T-helper 17 cell (primary cell): ENCODE data around the gene METTL25B. TPM values are rescaled to one million over a fixed set of nuclear protein-coding genes. Genes with fewer than 3 reads are reported as not detected.

ENCODE experiments used
- ATAC-seq: fragments of 150-1000 bp; cut with Tn5 transposase; 2 replicates; pipeline ENCODE4 v1.10.0; 2021; ENCODE audit warnings: mild to moderate bottlenecking, moderate library complexity
- DNase-seq, 3 donors: peaks; one replicate each; pipeline versions ENCODE4 v3.0.0 to v3.0.0-alpha.2; 2020 to 2021
- H3K9me3 ChIP-seq: one replicate; pipeline ENCODE4 v1.7.0; 2013; ENCODE audit warnings: low read length, mild to moderate bottlenecking; ENCODE audit not compliant: control insufficient read depth, poor library complexity, severe bottlenecking
- H3K27ac Mint-ChIP-seq: one replicate; pipeline ENCODE4 v1.8.0; 2022; ENCODE audit warnings: mild to moderate bottlenecking, moderate library complexity, mixed read lengths
- H3K27me3 Mint-ChIP-seq: one replicate; pipeline ENCODE4 v1.8.0; 2022; ENCODE audit warnings: mixed read lengths
- H3K36me3 Mint-ChIP-seq: one replicate; pipeline ENCODE4 v1.8.0; 2022; ENCODE audit warnings: low read depth, mixed read lengths
- H3K4me1 Mint-ChIP-seq: one replicate; pipeline ENCODE4 v1.8.0; 2022; ENCODE audit warnings: mild to moderate bottlenecking, mixed read lengths
- H3K4me3 Mint-ChIP-seq: one replicate; pipeline ENCODE4 v1.8.0; 2022; ENCODE audit warnings: mild to moderate bottlenecking, moderate library complexity, mixed read lengths
- total RNA-seq, 4 donors: library from RNA in 2 of 4; stranded (reverse) in 2 of 4; gene quantifications; one replicate each; pipeline ENCODE4 v1.2.3 and lab custom pipeline; 2022 to 2026

The METTL25B gene
- total RNA-seq, 2 donors from 2014 or later = 13.1 to 21.6 TPM

DNA sequence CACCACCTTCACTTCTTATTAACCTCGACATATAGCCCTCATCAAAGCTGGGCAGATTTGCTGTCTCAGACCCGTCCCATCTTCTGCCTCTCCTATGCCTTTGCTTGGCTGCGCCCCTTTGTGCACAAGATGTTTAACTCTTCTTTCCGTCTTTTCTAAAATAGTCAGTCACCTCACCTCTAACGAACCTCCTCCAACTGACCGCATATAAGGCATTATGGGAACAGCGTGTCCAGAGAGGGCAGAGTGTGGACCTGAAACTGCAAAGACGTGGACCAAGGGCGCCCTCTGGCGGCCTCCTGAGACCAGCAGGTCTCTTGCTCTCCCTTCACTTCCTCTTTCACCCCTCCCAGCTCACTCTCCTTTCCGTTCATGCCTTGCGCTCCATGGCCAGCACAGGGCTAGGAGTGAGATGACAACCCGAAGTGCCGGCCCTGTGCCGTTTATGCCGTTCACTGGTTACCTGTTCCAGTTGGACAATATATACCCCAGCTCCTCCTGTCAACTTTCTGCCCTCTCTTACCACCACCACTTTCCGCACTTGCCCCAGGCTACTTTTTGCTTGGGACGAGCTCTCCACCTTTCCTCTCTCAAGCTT is 2.5 kb upstream of the METTL25B start:
- ATAC-seq (peak; percentile 15), DNase-seq (peak; percentile 65 to 74 (median 71))
- Mint-ChIP-seq H3K4me1 (peaks cover 15% of the 10 kb centered on the region), H3K27me3 (no peaks in the 10 kb centered on the region), H3K27ac (no peak overlapping the region), H3K4me3 (no peak overlapping the region), H3K36me3 (peaks cover 3% of the 10 kb centered on the region)
- no peaks in the 10 kb centered on the region for H3K9me3 ChIP-seq

DNA sequence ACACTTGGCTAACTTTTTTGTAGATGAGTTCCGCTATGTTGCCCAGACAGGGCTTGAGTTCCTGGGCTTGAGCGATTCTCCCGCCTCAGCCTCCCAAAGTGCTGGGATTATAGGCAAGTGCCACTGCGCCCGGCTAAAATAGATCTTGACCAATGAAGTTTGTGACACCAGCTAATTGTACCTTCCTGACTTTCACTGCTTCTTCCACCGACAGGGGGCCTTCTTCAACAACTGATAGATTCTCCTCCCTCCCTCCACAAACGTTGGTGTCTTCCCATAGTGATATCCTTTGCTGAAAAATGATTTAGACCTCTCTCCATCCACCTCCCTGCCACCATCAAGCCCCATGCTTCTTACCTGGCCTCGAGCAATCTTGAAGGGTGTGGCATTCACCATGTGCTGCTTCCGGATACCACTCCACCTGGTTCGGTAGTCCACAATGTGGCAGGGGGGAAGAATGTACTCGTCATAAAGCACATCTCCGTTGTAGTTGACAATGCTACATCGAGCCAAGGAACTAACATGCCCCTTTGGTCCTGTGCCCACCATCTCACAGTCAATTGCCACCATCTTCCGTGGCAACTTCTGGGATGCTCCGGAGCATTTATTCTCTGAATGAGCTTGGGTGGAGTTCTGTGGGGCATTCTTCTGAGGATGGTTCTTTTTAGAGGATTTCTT is 1.6 kb upstream of the METTL25B start:
- H3K27me3 Mint-ChIP-seq = no peaks in the 10 kb centered on the region
- no peak overlapping the region for H3K4me3 Mint-ChIP-seq
- H3K9me3 ChIP-seq = no peaks in the 10 kb centered on the region
- H3K4me1 Mint-ChIP-seq = peaks cover 17% of the 10 kb centered on the region
- ATAC-seq (no peak), DNase-seq (no peak)
- peaks cover 3% of the 10 kb centered on the region for H3K36me3 Mint-ChIP-seq
- H3K27ac Mint-ChIP-seq = no peak overlapping the region

- DNase-seq = no peak
- H3K27me3 Mint-ChIP-seq = no peaks in the 10 kb centered on the region
- no peak overlapping the region for H3K27ac Mint-ChIP-seq
- H3K4me1 Mint-ChIP-seq = peaks cover 17% of the 10 kb centered on the region
- no peak overlapping the region for H3K4me3 Mint-ChIP-seq
- ATAC-seq = no peak
- peaks cover 3% of the 10 kb centered on the region for H3K36me3 Mint-ChIP-seq
- H3K9me3 ChIP-seq = no peaks in the 10 kb centered on the region
Measured at GRCh38 chr1:156727492-156727891, 777 bp upstream of the METTL25B start.

DNA sequence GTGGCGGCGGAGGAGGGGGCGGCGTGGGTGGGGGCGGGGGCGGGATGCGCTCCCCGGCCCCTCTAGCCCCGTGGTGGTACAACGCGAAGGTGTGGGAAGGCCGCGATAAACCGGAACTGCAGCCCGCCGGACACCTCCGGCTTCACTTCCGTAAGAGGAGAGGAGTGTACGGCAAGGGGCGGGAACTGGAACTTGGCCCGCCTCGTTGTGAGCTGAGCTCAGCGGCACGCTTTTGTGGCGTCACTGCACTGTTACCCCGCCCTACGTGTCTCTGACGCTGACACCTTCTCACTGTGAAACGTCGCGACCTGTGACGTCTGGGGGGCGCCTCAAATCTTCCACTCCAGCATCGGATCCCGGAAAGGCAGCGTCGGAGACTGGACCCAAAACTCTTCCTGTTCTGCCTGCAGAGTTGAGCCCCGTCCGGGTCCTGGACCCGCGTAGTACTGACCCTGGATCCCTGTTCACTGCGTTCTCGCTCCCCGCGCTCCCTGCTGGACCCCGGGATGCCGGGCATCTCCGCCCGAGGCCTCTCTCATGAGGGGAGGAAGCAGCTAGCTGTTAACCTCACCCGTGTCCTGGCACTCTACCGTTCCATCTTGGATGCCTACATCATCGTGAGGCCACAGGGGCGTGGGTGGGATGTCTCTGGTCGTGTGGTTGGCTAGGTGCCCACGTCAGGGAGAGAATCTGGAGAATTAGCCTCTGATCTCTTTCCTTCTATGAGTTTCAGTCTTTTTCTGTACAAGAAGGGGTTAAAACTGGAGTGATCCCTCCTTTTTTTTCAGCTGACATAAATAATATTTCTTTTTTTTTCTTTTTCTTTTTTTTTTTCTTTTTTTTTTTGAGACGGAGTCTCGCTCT is 562 bp downstream of the METTL25B start, which contains the start of gene ISG20L2:
TSS of gene ISG20L2 (minus strand) at position 168 of the 864 bp plus-strand sequence. CDS start 1,114 bp downstream, outside the sequence.
- ATAC-seq (peak; percentile 94), DNase-seq (peak; percentile 86 to 91 (median 87))
- Mint-ChIP-seq H3K27me3 (no peaks in the 10 kb centered on the region), H3K36me3 (peaks cover 2% of the 10 kb centered on the region), H3K4me1 (peaks cover 12% of the 10 kb centered on the region), H3K4me3 (no peak within 1 kb of the TSS), H3K27ac (no peak within 1 kb of the TSS)
- H3K9me3 ChIP-seq = no peaks in the 10 kb centered on the region

DNA sequence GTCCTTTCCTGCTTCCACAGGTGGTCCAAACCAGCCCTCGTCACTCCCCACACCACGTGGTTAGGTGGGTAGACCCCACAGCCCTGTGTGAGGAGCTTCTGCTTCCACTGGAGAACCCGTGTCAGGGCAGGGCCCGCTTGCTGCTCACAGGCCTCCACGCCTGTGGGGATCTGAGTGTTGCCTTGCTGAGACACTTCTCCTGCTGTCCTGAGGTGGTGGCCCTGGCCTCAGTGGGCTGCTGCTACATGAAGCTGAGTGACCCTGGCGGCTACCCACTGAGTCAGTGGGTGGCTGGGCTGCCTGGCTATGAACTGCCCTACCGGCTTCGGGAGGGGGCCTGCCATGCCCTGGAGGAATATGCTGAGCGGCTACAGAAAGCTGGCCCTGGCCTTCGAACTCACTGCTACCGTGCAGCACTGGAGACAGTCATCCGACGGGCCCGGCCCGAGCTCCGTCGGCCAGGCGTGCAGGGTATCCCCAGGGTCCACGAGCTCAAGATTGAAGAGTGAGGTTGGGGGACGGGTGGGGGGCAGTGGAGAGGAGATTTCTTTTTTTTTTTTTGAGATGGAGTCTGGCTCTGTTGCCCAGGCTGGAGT is 5.8 kb downstream of the METTL25B start:
- H3K4me3 Mint-ChIP-seq = no peak overlapping the region
- H3K27me3 Mint-ChIP-seq = no peaks in the 10 kb centered on the region
- DNase-seq = no peak
- no peaks in the 10 kb centered on the region for H3K9me3 ChIP-seq
- no peak for ATAC-seq
- H3K4me1 Mint-ChIP-seq = peaks cover 8% of the 10 kb centered on the region
- peaks cover 2% of the 10 kb centered on the region for H3K36me3 Mint-ChIP-seq
- H3K27ac Mint-ChIP-seq = peak overlapping the region; percentile 47

- Mint-ChIP-seq H3K4me1 (peaks cover 16% of the 10 kb centered on the region), H3K4me3 (no peak overlapping the region), H3K36me3 (peaks cover 3% of the 10 kb centered on the region), H3K27me3 (no peaks in the 10 kb centered on the region), H3K27ac (no peak overlapping the region)
- no peaks in the 10 kb centered on the region for H3K9me3 ChIP-seq
- ATAC-seq = no peak
- DNase-seq = no peak
Measured at GRCh38 chr1:156738407-156738806, 10.1 kb downstream of the METTL25B start.

DNA sequence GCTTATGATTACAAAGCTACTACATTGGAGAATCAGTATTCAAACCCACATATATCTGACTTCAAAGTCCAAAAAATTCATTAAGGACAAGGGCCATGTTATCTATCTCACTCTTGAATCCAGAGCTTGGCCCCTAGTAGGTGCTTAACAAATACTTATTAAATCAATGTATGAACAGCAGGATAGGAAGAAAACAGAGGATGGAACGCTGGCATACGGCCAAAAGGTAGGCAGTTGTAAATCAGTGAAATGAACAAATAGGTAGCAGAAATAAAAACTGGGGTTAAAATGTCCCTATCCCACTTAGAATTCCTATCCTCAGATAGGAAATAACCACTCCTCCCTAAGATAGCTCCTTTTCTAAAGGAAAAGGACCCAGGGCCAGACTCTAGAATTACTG is 10.6 kb downstream of the METTL25B start:
- no peak for ATAC-seq
- no peaks in the 10 kb centered on the region for H3K9me3 ChIP-seq
- Mint-ChIP-seq H3K4me1 (peaks cover 16% of the 10 kb centered on the region), H3K4me3 (peak overlapping the region; percentile 39), H3K27me3 (no peaks in the 10 kb centered on the region), H3K27ac (no peak overlapping the region), H3K36me3 (peaks cover 7% of the 10 kb centered on the region)
- no peak for DNase-seq

- DNase-seq (no peak), ATAC-seq (no peak)
- peak overlapping the region; percentile 97 for H3K4me3 Mint-ChIP-seq
- H3K9me3 ChIP-seq = no peaks in the 10 kb centered on the region
- H3K36me3 Mint-ChIP-seq = peaks cover 9% of the 10 kb centered on the region
- H3K27ac Mint-ChIP-seq = peak overlapping the region; percentile 96
- H3K4me1 Mint-ChIP-seq = peaks cover 19% of the 10 kb centered on the region
- H3K27me3 Mint-ChIP-seq = no peaks in the 10 kb centered on the region
Measured at GRCh38 chr1:156740237-156740740, 12.0 kb downstream of the METTL25B start.

DNA sequence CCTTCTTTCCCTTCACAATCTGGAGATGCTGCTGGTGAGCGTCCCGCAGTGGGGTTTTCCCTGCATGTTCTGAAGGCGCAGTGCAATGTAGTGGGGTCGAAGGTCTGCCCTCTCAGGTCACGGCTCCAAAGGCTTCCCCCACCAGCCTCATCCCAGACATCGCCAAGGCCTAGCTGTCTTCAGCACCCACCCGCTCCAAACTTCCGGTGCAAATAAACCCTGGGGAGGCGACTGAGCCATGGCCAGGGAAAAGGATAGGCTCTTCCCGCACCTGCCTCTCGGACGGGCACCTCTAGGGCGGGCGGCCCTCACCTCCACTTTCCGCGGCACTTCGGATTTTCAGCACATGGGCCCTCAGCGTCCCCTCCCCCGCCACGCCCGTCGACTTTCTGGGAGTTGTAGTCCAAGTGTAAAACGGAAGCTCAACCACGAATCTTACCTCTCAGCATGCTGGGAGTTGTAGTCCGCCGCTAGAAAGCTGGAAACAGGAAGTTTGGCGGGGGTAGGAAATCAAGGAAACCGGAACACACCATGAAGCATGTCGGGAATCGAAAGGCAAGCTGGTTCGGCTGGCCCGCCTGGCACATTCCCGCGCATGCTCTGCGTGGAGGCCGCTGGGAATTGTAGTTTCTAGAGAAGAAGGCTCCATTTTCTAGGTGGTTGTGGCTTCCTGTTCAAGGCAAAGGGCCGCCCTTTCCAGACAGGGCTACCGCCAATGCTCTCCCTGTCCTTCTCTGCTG is 12.6 kb downstream of the METTL25B start, which contains the start of gene MRPL24:
TSS of gene MRPL24 (minus strand) at position 348 of the 740 bp plus-strand sequence. CDS start 2,384 bp downstream, outside the sequence.
- H3K36me3 Mint-ChIP-seq = peaks cover 9% of the 10 kb centered on the region
- peak within 1 kb of the TSS; percentile 96 for H3K27ac Mint-ChIP-seq
- H3K4me3 Mint-ChIP-seq = peak within 1 kb of the TSS; percentile 97
- H3K4me1 Mint-ChIP-seq = peaks cover 24% of the 10 kb centered on the region
- H3K9me3 ChIP-seq = no peaks in the 10 kb centered on the region
- ATAC-seq (peak; percentile 93), DNase-seq (peak; percentile 85 to 93 (median 92))
- no peaks in the 10 kb centered on the region for H3K27me3 Mint-ChIP-seq

GRCh38 chr1:156741481-156741983 is 13.3 kb downstream of the METTL25B start:
- Mint-ChIP-seq H3K4me3 (peak overlapping the region; percentile 97), H3K27ac (peak overlapping the region; percentile 96), H3K36me3 (peaks cover 9% of the 10 kb centered on the region), H3K27me3 (no peaks in the 10 kb centered on the region), H3K4me1 (peaks cover 28% of the 10 kb centered on the region)
- DNase-seq (no peak), ATAC-seq (no peak)
- H3K9me3 ChIP-seq = no peaks in the 10 kb centered on the region

GRCh38 chr1:156742017-156742416 is 13.7 kb downstream of the METTL25B start:
- Mint-ChIP-seq H3K27ac (peak overlapping the region; percentile 96), H3K36me3 (peaks cover 9% of the 10 kb centered on the region), H3K4me1 (peaks cover 30% of the 10 kb centered on the region), H3K4me3 (peak overlapping the region; percentile 28), H3K27me3 (no peaks in the 10 kb centered on the region)
- no peaks in the 10 kb centered on the region for H3K9me3 ChIP-seq
- ATAC-seq (no peak), DNase-seq (no peak)

GRCh38 chr1:156742801-156743200 is 14.5 kb downstream of the METTL25B start:
- Mint-ChIP-seq H3K27ac (peak overlapping the region; percentile 96), H3K27me3 (no peaks in the 10 kb centered on the region), H3K4me3 (no peak overlapping the region), H3K36me3 (peaks cover 9% of the 10 kb centered on the region), H3K4me1 (peaks cover 35% of the 10 kb centered on the region)
- DNase-seq = no peak
- no peaks in the 10 kb centered on the region for H3K9me3 ChIP-seq
- no peak for ATAC-seq
